WERI-Rb-1 (cell line): ENCODE measurements around the gene FBXO39.

Source experiments
- DNase-seq: peaks from one replicate; pipeline ENCODE4 v3.0.0-alpha.2; 2020
- H3K27ac ChIP-seq: fragments of 250-450 bp; sonication (Bioruptor Pico); 2 replicates; pipeline ENCODE4 v1.5.1; 2020; ENCODE audit warnings: mild to moderate bottlenecking, moderate library complexity
- H3K27me3 ChIP-seq: fragments of 250-450 bp; sonication (Bioruptor Pico); 2 replicates; pipeline ENCODE4 v1.5.1; 2021; ENCODE audit warnings: mild to moderate bottlenecking, low read depth, moderate library complexity; ENCODE audit not compliant: insufficient read depth, severe bottlenecking
- H3K36me3 ChIP-seq: fragments of 250-450 bp; sonication (Bioruptor Pico); 2 replicates; pipeline ENCODE4 v1.5.1; 2020; ENCODE audit warnings: mild to moderate bottlenecking, moderate library complexity
- H3K4me3 ChIP-seq: 2 replicates; pipeline ENCODE4 v1.5.1; 2011; ENCODE audit warnings: low read depth, mild to moderate bottlenecking, control low read depth, low read length
- H3K9me3 ChIP-seq: fragments of 250-450 bp; sonication (Bioruptor Pico); 2 replicates; pipeline ENCODE4 v1.5.1; 2021; ENCODE audit warnings: mild to moderate bottlenecking, moderate library complexity; ENCODE audit not compliant: severe bottlenecking
- TF ChIP-seq, protein P1 (sequence below): IDR thresholded peaks from 2 replicates; pipeline ENCODE4 v1.5.1; 2011; ENCODE audit warnings: low read depth, mild to moderate bottlenecking, control low read depth, inconsistent platforms, low read length

FBXO39 gene

GRCh38 chr17:6753006-6753445 lies 23.0 kb upstream of the FBXO39 start:
- Histone ChIP-seq H3K27ac (no peak overlapping the region), H3K9me3 (peaks cover 5% of the 10 kb centered on the region)
- DNase-seq = no peak

DNA sequence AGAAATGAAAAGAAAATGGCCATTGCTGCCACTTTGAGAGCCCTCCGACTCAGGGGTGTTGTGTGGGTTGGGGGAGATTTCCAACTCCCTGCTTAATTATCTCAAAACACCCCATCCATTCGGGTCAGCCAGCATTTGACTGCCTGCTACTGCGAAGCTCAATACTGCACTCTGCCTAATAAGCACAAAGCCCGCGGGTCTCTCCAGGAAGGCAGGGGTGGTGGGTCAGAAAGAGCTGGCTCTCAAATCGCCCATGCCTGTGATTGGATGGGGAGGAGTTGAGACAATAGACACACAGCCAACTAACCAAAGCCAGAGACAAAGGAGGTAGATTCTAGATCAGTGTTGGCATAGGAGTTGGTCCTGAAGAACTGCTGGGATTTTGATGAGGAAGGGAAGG lies 22.5 kb upstream of the FBXO39 start:
- H3K36me3 ChIP-seq = no peaks in the 10 kb centered on the region
- H3K27ac ChIP-seq = no peak overlapping the region
- DNase-seq = no peak
- peaks cover 5% of the 10 kb centered on the region for H3K9me3 ChIP-seq
- TF ChIP-seq, protein P1, sequence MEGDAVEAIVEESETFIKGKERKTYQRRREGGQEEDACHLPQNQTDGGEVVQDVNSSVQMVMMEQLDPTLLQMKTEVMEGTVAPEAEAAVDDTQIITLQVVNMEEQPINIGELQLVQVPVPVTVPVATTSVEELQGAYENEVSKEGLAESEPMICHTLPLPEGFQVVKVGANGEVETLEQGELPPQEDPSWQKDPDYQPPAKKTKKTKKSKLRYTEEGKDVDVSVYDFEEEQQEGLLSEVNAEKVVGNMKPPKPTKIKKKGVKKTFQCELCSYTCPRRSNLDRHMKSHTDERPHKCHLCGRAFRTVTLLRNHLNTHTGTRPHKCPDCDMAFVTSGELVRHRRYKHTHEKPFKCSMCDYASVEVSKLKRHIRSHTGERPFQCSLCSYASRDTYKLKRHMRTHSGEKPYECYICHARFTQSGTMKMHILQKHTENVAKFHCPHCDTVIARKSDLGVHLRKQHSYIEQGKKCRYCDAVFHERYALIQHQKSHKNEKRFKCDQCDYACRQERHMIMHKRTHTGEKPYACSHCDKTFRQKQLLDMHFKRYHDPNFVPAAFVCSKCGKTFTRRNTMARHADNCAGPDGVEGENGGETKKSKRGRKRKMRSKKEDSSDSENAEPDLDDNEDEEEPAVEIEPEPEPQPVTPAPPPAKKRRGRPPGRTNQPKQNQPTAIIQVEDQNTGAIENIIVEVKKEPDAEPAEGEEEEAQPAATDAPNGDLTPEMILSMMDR = no peak
- H3K27me3 ChIP-seq = peaks cover 85% of the 10 kb centered on the region
- no peak overlapping the region for H3K4me3 ChIP-seq

More at GRCh38 chr17:6753006-6753445, 23.0 kb upstream of the FBXO39 start:
- no peak overlapping the region for H3K4me3 ChIP-seq
- H3K27me3 ChIP-seq = peaks cover 89% of the 10 kb centered on the region
- H3K36me3 ChIP-seq = no peaks in the 10 kb centered on the region
- TF ChIP-seq, protein P1 = no peak

DNA sequence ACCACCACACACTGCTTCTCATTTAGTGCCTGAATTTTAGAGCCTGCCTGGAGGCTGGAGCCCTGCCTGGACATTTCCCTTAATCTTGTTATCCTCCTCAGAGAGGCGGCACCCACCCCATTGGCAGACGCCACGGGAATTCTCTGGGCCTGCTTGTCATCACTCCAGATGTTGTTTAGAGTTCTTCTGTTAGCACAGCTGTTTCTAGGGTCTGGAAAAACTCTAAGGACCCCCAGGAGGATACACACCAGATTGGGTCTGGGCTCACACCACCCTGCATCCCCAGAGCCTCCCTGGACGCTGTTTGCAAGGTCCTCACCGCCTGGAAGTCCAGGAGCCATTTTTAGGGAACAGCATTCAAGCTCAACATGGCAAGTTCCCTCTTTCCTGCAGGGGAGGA lies 20.7 kb upstream of the FBXO39 start:
- Histone ChIP-seq H3K36me3 (no peaks in the 10 kb centered on the region), H3K9me3 (peaks cover 5% of the 10 kb centered on the region), H3K27ac (no peak overlapping the region), H3K27me3 (peaks cover 79% of the 10 kb centered on the region), H3K4me3 (no peak overlapping the region)
- TF ChIP-seq, protein P1 = no peak
- DNase-seq = no peak

GRCh38 chr17:6755731-6756184 lies 20.3 kb upstream of the FBXO39 start, which contains the start of gene XAF1:
TSS of gene XAF1 (plus strand) at chr17:6756046. CDS start at chr17:6756079, 33 bp downstream.
- Histone ChIP-seq H3K4me3 (no peak within 1 kb of the TSS), H3K9me3 (peaks cover 5% of the 10 kb centered on the region), H3K27ac (no peak within 1 kb of the TSS), H3K27me3 (peaks cover 79% of the 10 kb centered on the region), H3K36me3 (no peaks in the 10 kb centered on the region)
- TF ChIP-seq, protein P1 = no peak
- DNase-seq = no peak

DNA sequence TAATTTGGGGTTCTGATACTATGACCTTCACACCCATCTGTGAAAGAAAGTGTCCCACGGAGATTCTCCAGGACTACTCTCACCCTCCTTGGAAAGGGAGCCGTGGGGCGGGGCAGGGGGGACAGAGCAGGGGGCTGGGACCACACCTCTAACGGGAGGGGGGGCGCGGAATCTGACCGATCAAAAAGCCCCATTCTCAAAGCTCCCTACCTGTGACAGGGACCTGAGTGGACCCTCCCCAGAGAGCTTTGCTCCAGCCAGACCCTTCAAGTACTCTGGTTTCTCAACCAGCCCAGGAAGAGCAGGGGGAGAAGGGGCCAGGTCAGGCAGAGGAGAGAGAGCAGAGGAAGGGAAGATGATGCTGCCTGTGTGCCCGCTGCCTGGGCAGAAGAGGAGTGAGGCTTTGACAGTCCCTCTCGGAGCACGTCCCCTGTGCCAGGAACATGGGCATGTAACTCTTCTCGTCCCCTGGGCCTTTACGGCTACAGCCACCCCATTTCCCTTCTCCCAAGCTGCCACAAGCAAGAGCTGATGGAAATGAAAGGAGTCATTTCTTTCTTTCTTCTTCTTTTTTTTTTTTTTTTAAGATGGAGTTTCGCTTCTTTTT lies 19.5 kb upstream of the FBXO39 start:
- Histone ChIP-seq H3K27ac (no peak overlapping the region), H3K4me3 (no peak overlapping the region)

More for the DNA sequence above, 19.5 kb upstream of the FBXO39 start:
- no peak for DNase-seq
- peaks cover 80% of the 10 kb centered on the region for H3K27me3 ChIP-seq
- H3K9me3 ChIP-seq = peaks cover 5% of the 10 kb centered on the region
- H3K36me3 ChIP-seq = no peaks in the 10 kb centered on the region
- TF ChIP-seq, protein P1 = no peak
